GM23248 (cell line): ENCODE data around the gene MCF2L.

Experiments used
- EZH2 ChIP-seq: fragments of 200-600 bp; sonication (generic); IDR thresholded peaks from 2 replicates; pipeline ENCODE4 v1.6.1; 2018; ENCODE audit warnings: antibody characterized with exemption, mild to moderate bottlenecking; ENCODE audit not compliant: insufficient read depth, poor library complexity, severe bottlenecking
- EZH2phosphoT487 ChIP-seq: fragments of 200-600 bp; sonication (generic); IDR thresholded peaks from 2 replicates; pipeline ENCODE4 v1.6.1; 2018; ENCODE audit warnings: antibody characterized with exemption, moderate library complexity, mild to moderate bottlenecking, low read depth; ENCODE audit not compliant: insufficient read depth

- TF ChIP-seq EZH2phosphoT487 (no peak), EZH2 (no peak)
These were observed 175.2 kb downstream of the MCF2L start for GRCh38 chr13:113144255-113144629.
